GM19455 (cell line): Measurements from ENCODE around the gene PRICKLE3.

Source experiments
- ATAC-seq: cut with Tn5 transposase; IDR thresholded peaks from one replicate; pipeline ENCODE4 v1.9.1; 2021; ENCODE audit not compliant: unreplicated experiment

The PRICKLE3 gene

DNA sequence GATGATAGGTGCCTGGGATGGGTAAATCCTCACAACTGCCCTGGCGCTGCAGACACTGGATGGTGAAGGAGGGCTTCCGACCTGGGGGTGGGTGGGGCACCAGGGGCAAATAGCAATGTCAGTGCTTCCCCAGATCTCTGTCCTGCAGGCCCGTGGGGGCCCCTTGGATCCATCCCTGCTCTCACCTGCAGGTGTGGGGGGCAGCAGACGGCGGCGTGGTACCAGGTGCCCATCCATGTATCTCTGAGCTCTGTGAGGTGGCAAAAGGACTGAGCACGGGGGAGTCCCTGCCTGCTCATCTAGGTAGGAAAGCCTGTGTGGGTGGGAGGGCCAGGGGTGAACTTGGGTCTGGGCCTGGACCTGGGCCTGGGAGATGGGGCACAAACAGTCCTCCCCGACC is 20.4 kb upstream of the PRICKLE3 start:
- no peak for ATAC-seq

DNA sequence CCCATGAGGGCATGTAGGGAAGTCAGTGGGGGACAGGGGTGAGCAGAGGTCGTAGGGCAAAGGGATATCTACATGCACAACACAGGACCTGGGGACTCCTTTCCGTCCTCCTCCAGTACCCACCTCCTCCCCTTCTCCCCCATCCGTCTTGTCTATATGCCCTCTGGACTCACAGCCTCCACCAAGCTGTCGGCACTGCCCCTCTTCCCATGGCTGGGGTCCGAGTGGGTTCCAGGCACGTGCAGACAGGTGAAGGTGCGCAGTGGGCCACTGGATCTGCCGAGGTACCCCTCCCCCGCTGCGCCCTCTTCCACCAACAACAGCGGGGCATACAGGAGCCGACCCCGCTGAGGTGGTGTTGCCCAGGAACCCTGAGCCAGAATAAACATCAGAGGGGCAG is 19.3 kb upstream of the PRICKLE3 start:
- ATAC-seq, result no peak

DNA sequence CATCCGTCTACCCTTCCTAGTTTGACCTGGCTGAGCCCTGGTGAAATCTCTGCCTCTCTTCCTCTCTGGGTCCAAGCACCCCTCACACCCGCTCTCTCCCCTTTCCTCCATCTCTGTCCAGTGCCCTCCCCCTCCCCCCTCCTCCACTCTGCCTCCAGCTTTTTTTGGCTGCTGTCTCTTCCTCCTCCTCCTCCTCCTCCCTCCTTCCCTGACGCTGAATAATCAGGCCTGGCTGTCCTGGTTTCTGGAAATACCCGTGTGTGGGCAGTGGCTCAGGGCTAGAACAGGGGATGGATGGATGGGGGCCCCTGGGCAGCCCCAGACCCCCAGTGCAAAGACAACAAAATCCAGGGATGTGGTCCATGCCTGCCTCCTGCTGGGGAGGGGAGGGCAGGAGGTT is 18.5 kb upstream of the PRICKLE3 start:
- no peak for ATAC-seq

DNA sequence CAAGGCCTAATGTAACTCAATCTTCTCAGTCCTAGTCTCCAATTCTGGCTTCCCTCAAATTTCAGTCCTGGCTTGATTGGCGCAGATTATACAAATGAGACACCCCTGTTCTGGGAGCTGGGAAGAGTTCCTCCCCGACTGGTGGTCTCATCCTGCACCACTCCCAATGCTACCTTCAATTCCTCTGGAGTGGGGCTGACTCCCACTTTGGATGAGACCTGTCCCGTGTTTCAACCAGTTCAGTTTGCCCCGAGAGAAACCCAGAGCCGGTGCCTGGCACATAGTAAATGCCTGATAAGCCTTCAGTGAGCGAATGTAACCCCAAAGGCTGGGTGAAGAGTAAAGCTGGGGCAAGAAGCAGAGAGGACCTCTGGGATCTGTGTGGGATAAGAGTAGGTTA is 17.8 kb upstream of the PRICKLE3 start:
- ATAC-seq, result no peak

DNA sequence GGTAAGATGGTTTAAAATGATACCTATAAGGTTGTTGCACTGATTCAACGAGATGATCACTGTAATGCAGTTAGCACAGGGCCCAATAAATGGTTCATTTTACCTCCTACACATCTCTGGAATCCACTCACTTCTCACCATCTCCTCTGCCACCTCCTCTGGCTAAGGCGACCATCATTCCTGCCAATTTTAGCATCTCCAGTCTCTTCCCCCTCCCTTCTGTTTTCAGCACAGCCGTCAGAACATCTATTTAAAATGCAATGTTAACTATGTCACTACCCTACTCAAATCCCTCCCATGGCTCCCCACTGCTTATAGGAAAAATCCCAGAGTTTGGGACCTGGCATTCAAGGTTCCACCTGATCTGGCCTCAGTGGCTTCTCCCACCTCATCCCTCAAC is 17.4 kb upstream of the PRICKLE3 start:
- ATAC-seq, result no peak

DNA sequence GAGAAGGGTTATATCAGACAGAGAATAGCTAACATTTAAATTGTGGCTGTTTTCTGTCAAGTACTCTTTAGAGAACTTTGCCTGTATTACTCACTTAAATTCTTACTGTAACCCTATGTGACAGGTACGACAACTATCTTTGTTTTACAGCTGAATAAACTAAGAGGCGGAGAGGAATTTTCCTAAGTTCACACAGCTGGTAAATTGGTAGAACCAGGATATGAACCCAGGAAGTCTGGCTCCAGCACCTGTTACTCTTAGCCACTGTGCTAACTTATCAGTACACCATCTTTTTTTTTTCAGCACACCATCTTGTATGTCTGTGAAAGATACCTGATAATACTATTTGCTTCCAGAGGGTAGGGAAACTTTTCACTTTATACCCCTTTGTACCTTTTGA is 15.8 kb upstream of the PRICKLE3 start:
- ATAC-seq, result no peak

DNA sequence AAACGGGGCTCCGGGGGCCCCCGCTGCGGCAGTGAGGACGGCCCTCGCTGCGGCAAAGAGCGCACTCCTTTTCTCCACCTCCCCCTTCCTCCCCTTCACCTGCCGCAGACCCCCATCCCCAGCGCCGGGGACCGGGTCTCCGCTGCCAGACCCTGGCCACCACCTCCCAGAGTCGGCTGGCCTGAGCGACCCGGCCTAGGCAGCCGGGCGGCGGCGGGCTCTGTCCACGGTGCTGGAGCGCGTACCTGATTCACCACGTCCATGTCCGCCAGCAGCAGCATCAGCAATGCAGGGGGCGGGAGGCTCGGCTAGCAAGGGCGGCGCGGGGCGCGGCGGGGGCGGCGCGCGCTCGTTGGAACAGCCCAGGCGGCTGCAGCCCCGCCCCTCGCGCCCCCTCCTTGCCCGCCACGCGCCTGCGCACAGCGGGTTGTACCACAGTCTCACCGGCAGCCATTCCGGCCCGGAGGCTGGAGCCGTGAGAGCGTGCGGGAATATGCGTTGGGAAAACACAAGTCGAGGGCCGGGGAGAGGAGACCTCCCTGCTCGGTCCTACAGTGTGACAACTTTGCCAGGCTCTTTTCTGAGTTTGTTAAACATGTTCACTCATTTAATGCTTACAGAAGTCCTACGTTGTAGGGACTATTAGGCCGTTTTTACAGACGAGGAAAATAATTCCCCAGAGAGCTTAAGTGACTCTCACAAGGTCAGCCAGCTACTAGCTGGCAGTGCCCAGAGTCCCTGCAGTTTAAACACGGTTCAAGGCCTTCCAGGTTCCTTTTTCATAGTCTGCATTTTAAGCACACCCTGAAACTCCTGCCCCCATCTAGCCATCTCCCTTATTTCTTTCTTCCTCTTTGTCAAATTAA is 14.0 kb upstream of the PRICKLE3 start, which contains the start of gene SYP:
TSS of gene SYP (minus strand) at position 288 of the 866 bp plus-strand sequence. CDS start at position 281, 7 bp downstream.
- ATAC-seq, result peak; percentile 98

DNA sequence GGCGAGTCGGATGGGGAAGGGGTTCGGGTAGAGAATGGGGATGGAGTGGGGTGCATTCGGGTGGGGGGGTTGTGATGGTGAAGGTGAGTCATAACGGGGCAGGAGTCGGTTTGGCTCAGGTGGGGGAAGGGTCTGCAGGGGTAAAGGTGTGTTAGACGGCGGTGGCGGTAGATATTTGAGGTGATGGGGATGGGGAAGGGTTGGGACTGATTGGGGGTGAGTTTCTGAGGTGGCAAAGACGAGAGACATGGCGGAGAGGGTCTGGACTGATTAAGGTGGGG is 13.1 kb upstream of the PRICKLE3 start:
- no peak for ATAC-seq

DNA sequence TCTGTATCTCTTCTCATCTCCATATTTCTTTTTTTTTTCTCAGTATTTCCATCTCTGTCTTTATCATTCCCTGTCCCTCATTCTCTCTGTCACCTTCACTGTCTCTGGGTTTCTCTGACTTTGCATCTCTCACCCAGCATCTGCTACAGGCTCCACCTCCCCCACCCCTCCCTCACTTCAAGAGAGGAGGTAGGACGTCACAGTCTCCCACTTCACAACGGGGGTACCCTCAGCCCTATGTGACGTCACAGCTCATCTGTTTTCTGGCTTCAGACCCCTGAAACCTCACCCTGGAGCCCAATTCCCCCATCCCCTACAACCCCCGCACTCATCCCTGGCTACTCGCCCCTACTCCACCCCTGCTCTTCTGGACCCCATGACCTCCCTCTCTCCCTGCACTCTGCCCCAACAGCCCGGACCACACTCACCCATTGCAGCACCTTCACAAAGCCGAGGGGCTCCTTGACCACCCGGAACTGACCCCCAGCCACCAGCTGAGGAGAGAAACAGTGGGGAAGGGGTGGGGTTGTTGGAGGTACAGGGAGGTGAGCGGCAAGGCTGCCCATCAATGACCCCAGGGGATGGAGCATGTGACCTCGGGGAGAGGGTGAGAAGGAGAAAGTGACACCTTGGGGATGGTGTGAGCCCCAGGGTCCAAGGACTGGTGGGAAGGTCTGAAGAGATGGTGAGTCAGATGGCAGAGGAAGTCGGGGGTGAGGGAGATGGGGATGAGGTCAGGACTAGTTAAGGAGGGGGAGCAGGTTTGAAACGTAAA is 12.6 kb upstream of the PRICKLE3 start:
- ATAC-seq, result no peak

DNA sequence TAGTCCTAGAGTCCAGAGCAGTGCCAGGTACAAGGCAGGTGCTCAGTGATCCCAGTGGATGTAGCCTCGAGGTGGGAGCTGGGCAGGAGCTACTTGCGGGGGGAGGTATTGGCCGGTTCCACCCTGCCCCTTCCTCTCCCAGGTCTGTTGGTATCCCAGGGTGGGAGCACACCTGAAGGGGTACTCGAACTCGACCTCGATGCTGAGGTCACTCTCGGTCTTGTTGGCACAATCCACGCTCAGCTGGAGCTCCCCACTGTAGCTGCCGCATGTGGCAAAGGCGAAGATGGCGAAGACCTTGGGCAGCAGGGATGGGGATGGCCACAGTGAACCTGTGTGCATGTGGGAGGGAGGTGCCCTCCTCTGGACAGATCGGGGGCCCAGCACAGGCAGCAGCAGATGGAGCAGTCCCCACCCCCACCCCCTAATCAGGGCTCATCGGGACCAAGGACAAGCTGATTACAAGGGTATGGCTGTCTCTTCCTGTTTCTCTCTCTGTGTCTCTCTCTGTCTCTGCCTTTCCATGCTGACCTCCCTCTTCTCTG is 11.4 kb upstream of the PRICKLE3 start:
- ATAC-seq, result no peak

DNA sequence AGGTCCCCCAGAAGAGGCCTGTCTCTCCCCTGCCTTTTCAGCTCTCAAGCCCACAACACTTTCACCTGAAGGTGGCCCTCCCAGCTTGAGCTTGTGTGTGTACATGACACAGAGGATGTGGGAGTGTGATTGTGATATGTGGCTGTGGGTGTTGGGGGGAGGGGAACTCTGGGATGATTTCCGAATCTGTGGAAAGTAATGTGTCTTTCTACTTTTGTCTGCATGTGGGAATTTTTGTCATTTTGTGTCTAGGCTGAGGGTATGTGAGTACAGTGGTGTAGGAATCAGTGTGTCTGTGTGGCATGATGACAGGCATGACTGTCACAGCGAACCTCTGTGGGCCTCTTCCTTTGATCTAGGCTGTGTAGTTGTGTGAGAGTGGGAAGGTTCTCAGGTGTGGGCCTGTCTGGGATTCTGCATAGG is 7.4 kb upstream of the PRICKLE3 start:
- ATAC-seq, result no peak

DNA sequence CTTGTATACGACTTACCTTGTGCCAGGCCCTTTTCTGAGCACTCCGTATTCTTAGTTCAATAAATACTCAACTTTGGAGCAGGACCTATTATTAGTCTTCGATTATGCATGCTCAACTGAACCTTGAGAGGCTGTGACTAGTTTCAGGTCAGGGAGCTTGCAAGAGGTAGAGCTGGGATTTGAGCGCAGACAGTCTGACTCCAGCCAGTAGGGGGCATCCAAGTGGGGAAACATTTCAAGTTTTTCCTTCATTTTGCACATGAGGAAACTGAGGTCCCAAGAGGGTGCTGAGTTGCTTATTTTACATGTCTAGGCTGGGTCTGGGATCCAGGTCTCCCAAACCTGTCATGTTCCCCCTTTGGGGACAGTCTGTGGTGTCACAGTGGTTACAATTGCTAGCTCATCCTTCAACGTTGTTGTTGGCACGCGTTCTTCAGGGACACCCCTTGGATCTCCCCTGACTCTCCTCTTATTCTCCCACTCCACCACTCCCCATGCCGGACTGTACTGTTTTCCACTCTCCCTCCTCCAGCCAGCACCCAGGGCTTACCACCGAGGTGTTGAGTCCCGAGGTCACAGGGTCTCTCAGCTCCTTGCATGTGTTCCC is 6.7 kb upstream of the PRICKLE3 start:
- ATAC-seq, result no peak

DNA sequence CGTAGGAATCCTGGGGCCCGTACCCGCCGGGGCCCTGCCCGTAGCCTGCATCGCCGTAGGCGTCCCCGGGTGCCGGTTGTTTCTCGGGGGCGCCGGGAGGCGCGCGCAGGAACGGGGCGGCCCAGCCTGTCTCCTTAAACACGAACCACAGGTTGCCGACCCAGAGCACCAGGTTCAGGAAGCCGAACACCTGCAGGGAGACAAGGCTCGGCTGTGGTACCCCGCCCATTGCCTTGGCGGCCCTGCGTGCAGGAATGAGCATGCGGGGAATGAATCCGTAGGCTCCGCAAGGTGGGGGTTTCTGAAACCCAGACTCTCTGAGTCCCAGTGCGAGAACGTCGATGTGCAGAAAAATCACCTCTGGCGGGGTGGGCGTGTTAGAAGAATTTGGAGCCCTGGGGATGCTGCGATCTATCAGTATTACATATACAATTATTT is 5.4 kb upstream of the PRICKLE3 start:
- ATAC-seq, result peak; percentile 22

DNA sequence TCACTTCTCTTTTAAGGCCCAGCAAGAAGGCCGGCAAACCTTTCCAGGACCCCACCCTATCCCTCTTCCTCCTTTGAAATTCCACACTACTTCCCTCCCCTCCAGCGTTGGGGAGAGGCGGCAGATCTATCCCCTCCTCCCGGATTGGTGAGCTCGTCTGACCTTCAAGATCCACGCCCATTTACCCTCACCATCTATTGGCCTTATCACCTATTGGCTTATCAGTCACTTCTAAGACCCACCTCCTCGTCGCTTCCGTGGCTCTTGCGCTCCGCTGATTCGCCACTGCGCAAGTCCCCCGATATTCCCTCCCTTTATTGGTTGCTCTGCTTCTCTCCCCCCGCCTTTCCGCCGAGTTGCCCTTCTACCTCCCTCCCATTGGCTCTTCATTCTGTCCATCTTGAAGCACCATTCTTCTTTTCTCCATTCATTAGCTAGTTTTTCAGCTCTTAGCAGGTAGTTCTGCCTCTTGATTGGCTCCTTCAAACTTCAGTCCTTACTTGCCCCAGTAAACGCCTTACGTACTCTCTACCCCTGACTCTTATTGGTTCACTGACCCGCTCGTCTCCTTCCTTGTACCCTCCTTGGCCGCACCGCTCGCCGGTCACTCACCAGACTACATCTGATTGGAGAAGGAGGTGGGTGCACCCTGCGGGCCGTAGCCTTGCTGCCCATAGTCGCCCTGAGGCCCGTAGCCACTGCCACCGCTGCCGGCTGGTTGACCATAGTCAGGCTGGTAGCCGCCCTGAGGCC is 4.8 kb upstream of the PRICKLE3 start:
- ATAC-seq, result peak; percentile 89

DNA sequence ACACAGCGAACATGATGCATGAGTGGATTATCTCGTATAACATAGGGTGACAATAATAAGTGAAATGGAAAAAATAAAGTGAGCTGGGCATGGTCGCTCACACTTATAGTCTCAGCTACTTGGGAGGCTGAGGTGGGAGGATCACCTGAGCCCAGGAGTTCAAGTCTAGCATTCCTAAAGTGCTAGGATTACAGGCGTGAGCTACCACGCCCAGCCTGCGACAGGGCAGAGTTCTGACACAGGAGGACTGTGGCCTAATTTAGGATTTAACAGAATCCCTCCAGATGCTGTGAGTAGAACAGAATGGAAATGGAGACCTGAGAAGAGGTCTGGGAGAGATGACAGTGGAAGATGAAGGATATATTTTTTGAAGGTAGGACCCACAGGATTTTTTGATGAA is 3.4 kb upstream of the PRICKLE3 start:
- no peak for ATAC-seq

DNA sequence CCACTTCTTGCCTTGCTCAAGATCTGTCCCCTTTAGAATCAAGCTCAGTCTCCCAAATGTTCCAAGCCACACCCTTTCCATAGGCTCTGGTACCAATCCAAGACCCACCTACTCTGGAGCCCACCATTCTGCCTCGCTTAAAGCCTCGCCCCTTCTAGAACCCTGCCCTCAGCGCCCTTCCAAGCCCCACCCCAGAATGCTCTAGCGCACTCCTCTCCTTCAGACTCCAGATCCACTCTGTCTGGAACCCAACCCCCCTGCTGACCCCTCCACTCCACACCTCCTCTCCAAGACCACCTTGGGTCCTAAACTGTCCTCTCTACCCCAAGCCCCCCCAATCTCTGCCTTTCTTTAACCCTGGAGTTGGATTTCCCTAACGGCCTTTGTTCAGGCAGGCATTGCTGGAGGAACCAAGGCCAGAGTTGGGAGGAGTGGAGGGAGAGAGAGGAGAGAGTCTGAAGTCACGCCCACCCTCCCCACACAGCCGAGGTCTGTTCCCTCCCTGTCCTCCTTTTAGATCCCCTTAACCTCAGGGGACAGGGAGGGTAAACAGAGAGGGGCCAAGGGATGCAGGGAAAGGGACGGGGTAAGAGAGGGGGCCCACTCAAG is 2.4 kb upstream of the PRICKLE3 start:
- no peak for ATAC-seq

DNA sequence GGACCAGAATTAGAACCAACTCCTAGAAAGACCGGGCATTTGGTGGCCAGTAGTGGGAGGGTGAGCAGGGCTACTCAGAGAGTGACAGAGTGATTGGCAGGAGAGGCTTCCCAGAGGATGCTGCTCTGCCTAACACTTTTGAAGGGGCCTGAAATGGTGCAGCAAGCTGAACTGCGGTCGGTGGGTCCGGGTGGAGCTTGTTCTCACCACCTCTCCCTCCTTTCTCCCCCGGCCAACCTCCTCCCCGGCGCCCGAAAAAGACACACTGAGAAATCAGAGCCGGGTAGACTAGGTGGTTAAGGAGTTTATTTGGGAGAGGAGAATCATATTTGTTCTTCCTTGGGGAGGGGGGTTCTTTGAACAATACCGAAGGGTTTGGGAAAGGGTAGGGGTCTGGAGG is 1.4 kb upstream of the PRICKLE3 start:
- no peak for ATAC-seq

DNA sequence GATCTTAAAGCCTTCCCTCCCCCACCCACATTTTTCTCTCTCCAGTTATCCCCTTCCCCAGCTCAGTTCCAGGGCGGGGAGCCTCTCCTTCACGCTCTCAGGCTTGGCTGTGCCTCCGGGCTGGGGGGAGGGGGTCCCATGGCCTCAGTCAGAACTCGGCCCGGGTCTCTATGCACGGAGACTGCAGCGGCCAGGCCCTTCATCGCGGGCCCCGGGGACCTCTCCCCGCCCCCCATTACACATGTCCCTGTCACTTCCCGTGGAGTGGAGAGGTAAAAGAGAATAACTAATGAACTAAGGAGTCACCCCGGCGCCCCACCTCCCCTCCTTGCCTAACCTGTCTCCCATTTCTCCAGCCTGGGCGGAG is 838 bp upstream of the PRICKLE3 start:
- no peak for ATAC-seq

DNA sequence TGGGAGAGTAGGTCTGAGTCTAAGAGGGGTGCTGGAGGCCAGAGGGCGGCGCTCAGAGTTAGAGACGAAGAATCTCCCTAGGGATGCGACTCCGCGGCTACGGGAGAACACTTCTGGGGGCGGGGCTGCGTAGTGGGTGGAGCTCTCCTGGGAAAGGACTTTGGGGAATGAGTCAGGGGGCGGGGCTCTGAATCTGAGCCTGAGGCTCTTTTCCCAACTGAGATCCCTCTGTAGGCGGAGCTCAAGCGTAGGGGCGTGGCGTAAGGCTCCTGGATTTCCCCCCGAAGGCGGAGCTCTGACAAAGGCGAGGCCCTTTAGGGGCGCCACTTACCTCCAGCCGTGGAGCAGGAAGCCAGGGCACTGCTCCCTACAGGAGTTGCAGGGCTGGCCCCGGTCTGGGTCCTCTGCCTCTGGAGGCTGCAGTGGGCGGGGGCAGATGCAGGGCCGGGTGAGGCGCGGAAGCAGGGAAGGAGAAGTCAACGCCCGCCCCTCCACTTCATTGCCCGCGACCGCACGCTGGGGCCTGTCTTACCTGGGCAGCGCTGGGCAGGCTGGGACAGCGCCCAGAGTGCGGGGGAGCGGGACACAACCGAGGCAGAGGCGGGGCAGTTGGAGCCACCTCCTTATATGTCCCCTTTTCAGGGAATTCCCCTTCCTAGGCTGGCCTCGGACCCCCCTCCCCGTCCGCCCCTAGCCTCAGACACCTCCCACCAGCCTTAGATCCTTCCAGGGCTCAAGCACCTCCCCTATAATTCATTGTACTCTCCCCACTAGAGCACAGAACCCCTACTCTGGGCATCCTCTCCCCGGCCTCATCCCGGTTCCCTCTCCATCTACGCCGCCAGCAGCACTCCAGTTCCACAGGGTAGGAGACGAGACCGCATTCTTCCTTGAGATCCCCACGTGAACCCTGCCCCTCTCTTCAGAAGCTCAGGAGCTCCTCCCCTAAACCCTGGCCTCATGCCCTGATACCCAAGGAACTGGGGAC is 1.6 kb downstream of the PRICKLE3 start:
- ATAC-seq, result peak; percentile 42
